LHCN-M2 (cell line): ENCODE results near the gene LEFTY1. TPM values are rescaled to one million over a fixed set of nuclear protein-coding genes. Genes with fewer than 3 reads are reported as not detected.

ENCODE experiments used
- DNase-seq: peaks from one replicate; pipeline ENCODE4 v3.0.0-alpha.2; 2012; ENCODE audit warnings: low read depth
- total RNA-seq: library from RNA; depleted of rRNA; stranded (reverse); fragments of >200 nt; gene quantifications from 2 replicates; pipeline ENCODE4 v1.2.3, GENCODE V29; 2014

Gene LEFTY1
- total RNA-seq, 1 experiment from 2014 or later: not detected

- no peak for DNase-seq
Observed at GRCh38 chr1:225917101-225917500, 28.2 kb upstream of the LEFTY1 start.

- no peak for DNase-seq
Observed at GRCh38 chr1:225915538-225915991, 26.6 kb upstream of the LEFTY1 start.

- no peak for DNase-seq
Observed at GRCh38 chr1:225914947-225915346, 26.0 kb upstream of the LEFTY1 start.

- DNase-seq: no peak
Observed at GRCh38 chr1:225914391-225914790, 25.4 kb upstream of the LEFTY1 start.

- DNase-seq: no peak
Observed at GRCh38 chr1:225911191-225912130, 22.5 kb upstream of the LEFTY1 start.

GRCh38 chr1:225909477-225909876, 20.5 kb upstream of the LEFTY1 start:
- DNase-seq: no peak

- no peak for DNase-seq
Observed at GRCh38 chr1:225908773-225909172, 19.8 kb upstream of the LEFTY1 start.

GRCh38 chr1:225908013-225908640, 19.2 kb upstream of the LEFTY1 start:
- no peak for DNase-seq

- no peak for DNase-seq
Observed at GRCh38 chr1:225907341-225907740, 18.4 kb upstream of the LEFTY1 start.

GRCh38 chr1:225906467-225906866, 17.5 kb upstream of the LEFTY1 start:
- DNase-seq: no peak

GRCh38 chr1:225903623-225904022, 14.7 kb upstream of the LEFTY1 start:
- DNase-seq: no peak

- no peak for DNase-seq
Observed at GRCh38 chr1:225899044-225899925, 10.3 kb upstream of the LEFTY1 start.

- DNase-seq: no peak
Observed at GRCh38 chr1:225897595-225898514, 8.9 kb upstream of the LEFTY1 start.

GRCh38 chr1:225896937-225897549, 8.1 kb upstream of the LEFTY1 start:
- no peak for DNase-seq

GRCh38 chr1:225896494-225896893, 7.5 kb upstream of the LEFTY1 start:
- DNase-seq: no peak

GRCh38 chr1:225892307-225892706, 3.4 kb upstream of the LEFTY1 start:
- DNase-seq: no peak

- DNase-seq: no peak
Observed at GRCh38 chr1:225891229-225891972, 2.5 kb upstream of the LEFTY1 start.

GRCh38 chr1:225890346-225891228, 1.6 kb upstream of the LEFTY1 start:
- DNase-seq: no peak
